Measurements from ENCODE around the gene NOTO. TPM values are rescaled to one million over a fixed set of nuclear protein-coding genes. Genes with fewer than 3 reads are reported as not detected.

NOTO gene
- total RNA-seq, 1 donor from 2014 or later, result not detected

GRCh38 chr2:73239776-73240175 is 37.4 kb downstream of the NOTO start:
- no peak overlapping the region for H3K27ac Mint-ChIP-seq
- TF ChIP-seq CTCF (IDR thresholded peaks at IDR 0.05; ENCODE audit: unreplicated experiment), result no peak
- H3K9me3 Mint-ChIP-seq (ENCODE audit: low read depth), result no peaks in the 10 kb centered on the region
- no peak for DNase-seq (ENCODE audit: low spot score, unreplicated experiment)
- no peak overlapping the region for H3K4me3 Mint-ChIP-seq (ENCODE audit: low read depth)
- H3K36me3 Mint-ChIP-seq (ENCODE audit: insufficient read depth), result peaks cover 5% of the 10 kb centered on the region
- H3K4me1 Mint-ChIP-seq (ENCODE audit: low read depth), result peaks cover 8% of the 10 kb centered on the region
- no peaks in the 10 kb centered on the region for H3K27me3 Mint-ChIP-seq

GRCh38 chr2:73243884-73244570 is 41.7 kb downstream of the NOTO start:
- Mint-ChIP-seq H3K9me3 (ENCODE audit: low read depth) (no peaks in the 10 kb centered on the region), H3K36me3 (ENCODE audit: insufficient read depth) (peaks cover 19% of the 10 kb centered on the region), H3K4me3 (ENCODE audit: low read depth) (no peak overlapping the region), H3K27me3 (no peaks in the 10 kb centered on the region), H3K4me1 (ENCODE audit: low read depth) (no peaks in the 10 kb centered on the region), H3K27ac (no peak overlapping the region)
- DNase-seq (ENCODE audit: low spot score, unreplicated experiment), result no peak
- TF ChIP-seq CTCF (IDR thresholded peaks at IDR 0.05; ENCODE audit: unreplicated experiment), result no peak

- Mint-ChIP-seq H3K9me3 (ENCODE audit: low read depth) (no peaks in the 10 kb centered on the region), H3K27me3 (no peaks in the 10 kb centered on the region), H3K4me1 (ENCODE audit: low read depth) (no peaks in the 10 kb centered on the region), H3K36me3 (ENCODE audit: insufficient read depth) (peaks cover 21% of the 10 kb centered on the region), H3K27ac (no peak overlapping the region), H3K4me3 (ENCODE audit: low read depth) (no peak overlapping the region)
- no peak for TF ChIP-seq CTCF (IDR thresholded peaks at IDR 0.05; ENCODE audit: unreplicated experiment)
- no peak for DNase-seq (ENCODE audit: low spot score, unreplicated experiment)
Observed at GRCh38 chr2:73244580-73244979, 42.2 kb downstream of the NOTO start.

GRCh38 chr2:73246850-73247249 is 44.5 kb downstream of the NOTO start:
- H3K4me3 Mint-ChIP-seq (ENCODE audit: low read depth), result no peak overlapping the region
- peaks cover 24% of the 10 kb centered on the region for H3K36me3 Mint-ChIP-seq (ENCODE audit: insufficient read depth)
- TF ChIP-seq CTCF (IDR thresholded peaks at IDR 0.05; ENCODE audit: unreplicated experiment), result no peak
- no peak overlapping the region for H3K27ac Mint-ChIP-seq
- H3K27me3 Mint-ChIP-seq, result no peaks in the 10 kb centered on the region
- H3K4me1 Mint-ChIP-seq (ENCODE audit: low read depth), result no peaks in the 10 kb centered on the region
- DNase-seq (ENCODE audit: low spot score, unreplicated experiment), result no peak
- no peaks in the 10 kb centered on the region for H3K9me3 Mint-ChIP-seq (ENCODE audit: low read depth)

GRCh38 chr2:73249636-73250035 is 47.3 kb downstream of the NOTO start:
- no peak overlapping the region for H3K4me3 Mint-ChIP-seq (ENCODE audit: low read depth)
- no peak for DNase-seq (ENCODE audit: low spot score, unreplicated experiment)
- no peaks in the 10 kb centered on the region for H3K27me3 Mint-ChIP-seq
- no peaks in the 10 kb centered on the region for H3K4me1 Mint-ChIP-seq (ENCODE audit: low read depth)
- no peak overlapping the region for H3K27ac Mint-ChIP-seq
- H3K36me3 Mint-ChIP-seq (ENCODE audit: insufficient read depth), result peaks cover 23% of the 10 kb centered on the region
- H3K9me3 Mint-ChIP-seq (ENCODE audit: low read depth), result no peaks in the 10 kb centered on the region
- TF ChIP-seq CTCF (IDR thresholded peaks at IDR 0.05; ENCODE audit: unreplicated experiment), result no peak
